ENCODE measurements around the gene TEX14. TPM values are rescaled to one million over a fixed set of nuclear protein-coding genes. Genes with fewer than 3 reads are reported as not detected.

Gene TEX14
- total and polyA plus RNA-seq, 9 donors, result 0.11 to 1.0 (median 0.34) TPM

DNA sequence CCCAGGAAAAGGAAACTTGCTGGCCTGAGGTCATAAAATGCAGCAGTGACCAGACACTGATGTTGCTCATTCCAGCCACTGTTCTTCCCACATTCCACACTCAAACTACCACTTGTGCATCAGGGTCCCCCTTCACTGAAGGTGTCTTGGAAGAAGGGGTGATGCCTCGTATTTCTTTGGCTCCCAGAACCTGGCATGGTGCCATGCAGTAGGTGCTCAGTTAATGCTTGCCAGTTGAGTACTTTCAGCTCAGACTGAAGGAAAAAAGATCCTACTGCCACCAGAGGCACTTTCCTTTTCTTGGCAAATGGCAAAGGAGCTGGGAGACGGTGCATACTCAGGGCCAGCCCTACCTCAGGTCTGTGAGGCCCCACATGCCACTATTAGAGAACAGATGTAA is 73.5 kb downstream of the TEX14 start:
- WGBS, 3 donors, result 43 to 65% (median 63%) methylated on average over 2 of the region's 2 CpGs
- intact Hi-C loops (cut with DNase I), result no loop called here
- Histone ChIP-seq H3K9me3 (no peaks in the 10 kb centered on the region), H3K27me3 (no peaks in the 10 kb centered on the region), H3K4me3 (no peak overlapping the region), H3K27ac (no peak overlapping the region), H3K4me1 (ENCODE audit: insufficient read depth) (no peaks in the 10 kb centered on the region), H3K36me3 (no peaks in the 10 kb centered on the region)
- no peak for TF ChIP-seq EP300 (IDR thresholded peaks at IDR 0.05)
- no peak for TF ChIP-seq CTCF (IDR thresholded peaks at IDR 0.05)
- TF ChIP-seq POLR2A (IDR thresholded peaks at IDR 0.05), result no peak
- no peak for DNase-seq

GRCh38 chr17:58617563-58617962 is 74.3 kb downstream of the TEX14 start:
- Histone ChIP-seq H3K27me3 (no peaks in the 10 kb centered on the region), H3K9me3 (no peaks in the 10 kb centered on the region), H3K4me3 (no peak overlapping the region), H3K36me3 (no peaks in the 10 kb centered on the region), H3K4me1 (ENCODE audit: insufficient read depth) (no peaks in the 10 kb centered on the region), H3K27ac (no peak overlapping the region)
- WGBS, 3 donors, result 52 to 59% (median 57%) methylated on average over 3 of the region's 3 CpGs
- TF ChIP-seq EP300 (IDR thresholded peaks at IDR 0.05), result no peak
- no peak for TF ChIP-seq POLR2A (IDR thresholded peaks at IDR 0.05)
- no peak for TF ChIP-seq CTCF (IDR thresholded peaks at IDR 0.05)
- DNase-seq, result no peak
- intact Hi-C loops (cut with DNase I), result no loop called here

DNA sequence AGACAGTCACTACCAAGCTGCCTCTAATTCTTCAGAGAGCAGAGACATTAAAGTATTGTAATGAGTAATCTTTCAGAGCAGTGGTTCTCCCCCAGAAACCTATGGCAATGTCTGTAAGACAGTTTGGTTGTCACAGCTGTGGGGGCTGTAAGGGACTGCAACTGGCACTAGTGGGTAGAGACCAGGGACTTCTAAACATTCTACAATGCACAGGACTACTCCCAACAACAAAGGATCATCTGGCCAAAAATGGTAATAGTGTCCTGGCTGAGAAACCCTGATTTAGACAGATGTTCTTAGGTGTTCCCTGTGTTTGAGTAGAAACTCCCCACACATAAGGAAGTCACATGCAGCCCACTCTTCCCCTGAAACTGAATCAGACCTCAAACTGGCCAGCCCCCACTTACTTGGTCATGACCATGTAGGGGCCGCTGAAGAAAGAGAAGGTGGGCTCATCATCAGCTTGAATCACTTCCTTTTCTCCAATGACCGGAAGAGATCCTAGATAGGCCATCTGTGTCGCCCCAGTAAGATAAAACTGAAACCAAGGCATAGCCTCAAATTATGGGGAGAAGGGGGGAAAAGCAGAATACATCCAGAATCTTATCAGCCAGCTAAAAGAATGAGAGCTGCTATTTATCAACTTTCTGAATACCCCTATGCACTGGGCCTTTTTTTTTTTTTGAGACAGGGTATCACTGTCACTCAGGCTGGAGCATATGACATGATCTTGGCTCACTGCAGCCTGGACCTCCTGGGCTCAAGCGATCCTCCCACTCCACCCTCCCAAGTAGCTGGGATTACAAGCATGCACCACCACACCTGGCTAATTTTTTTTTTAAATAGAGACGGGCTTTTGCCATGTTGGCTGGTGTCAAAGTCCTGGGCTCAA is 75.8 kb downstream of the TEX14 start:
- no peaks in the 10 kb centered on the region for H3K36me3 ChIP-seq
- no peaks in the 10 kb centered on the region for H3K9me3 ChIP-seq
- no peak overlapping the region for H3K4me3 ChIP-seq
- H3K4me1 ChIP-seq (ENCODE audit: insufficient read depth), result no peaks in the 10 kb centered on the region
- TF ChIP-seq EP300 (IDR thresholded peaks at IDR 0.05) (no peak), CTCF (IDR thresholded peaks at IDR 0.05) (no peak), POLR2A (IDR thresholded peaks at IDR 0.05) (no peak)
- WGBS, 3 donors, result 85 to 91% (median 87%) methylated on average over 5 of the region's 5 CpGs
- no peak overlapping the region for H3K27ac ChIP-seq
- H3K27me3 ChIP-seq, result no peaks in the 10 kb centered on the region
- no peak for DNase-seq
- intact Hi-C loops (cut with DNase I), result no loop called here

- intact Hi-C loops (cut with DNase I), result no loop called here
- no peak for TF ChIP-seq CTCF (IDR thresholded peaks at IDR 0.05)
These were observed 76.9 kb downstream of the TEX14 start for GRCh38 chr17:58614859-58615459.

More at GRCh38 chr17:58614859-58615459, 76.9 kb downstream of the TEX14 start:
- Histone ChIP-seq H3K27ac (no peak overlapping the region), H3K4me3 (no peak overlapping the region), H3K36me3 (no peaks in the 10 kb centered on the region), H3K27me3 (no peaks in the 10 kb centered on the region), H3K4me1 (ENCODE audit: insufficient read depth) (no peaks in the 10 kb centered on the region), H3K9me3 (no peaks in the 10 kb centered on the region)
- DNase-seq, result no peak
- WGBS, 3 donors, result 51 to 56% (median 54%) methylated on average over 7 of the region's 7 CpGs

Measured in ovary (tissue), 9 donors.